ENCODE data around the gene ZNF839.

ZNF839 gene

GRCh38 chr14:102389246-102389645 lies 69.7 kb downstream of the ZNF839 start:
- no peak for DNase-seq

DNA sequence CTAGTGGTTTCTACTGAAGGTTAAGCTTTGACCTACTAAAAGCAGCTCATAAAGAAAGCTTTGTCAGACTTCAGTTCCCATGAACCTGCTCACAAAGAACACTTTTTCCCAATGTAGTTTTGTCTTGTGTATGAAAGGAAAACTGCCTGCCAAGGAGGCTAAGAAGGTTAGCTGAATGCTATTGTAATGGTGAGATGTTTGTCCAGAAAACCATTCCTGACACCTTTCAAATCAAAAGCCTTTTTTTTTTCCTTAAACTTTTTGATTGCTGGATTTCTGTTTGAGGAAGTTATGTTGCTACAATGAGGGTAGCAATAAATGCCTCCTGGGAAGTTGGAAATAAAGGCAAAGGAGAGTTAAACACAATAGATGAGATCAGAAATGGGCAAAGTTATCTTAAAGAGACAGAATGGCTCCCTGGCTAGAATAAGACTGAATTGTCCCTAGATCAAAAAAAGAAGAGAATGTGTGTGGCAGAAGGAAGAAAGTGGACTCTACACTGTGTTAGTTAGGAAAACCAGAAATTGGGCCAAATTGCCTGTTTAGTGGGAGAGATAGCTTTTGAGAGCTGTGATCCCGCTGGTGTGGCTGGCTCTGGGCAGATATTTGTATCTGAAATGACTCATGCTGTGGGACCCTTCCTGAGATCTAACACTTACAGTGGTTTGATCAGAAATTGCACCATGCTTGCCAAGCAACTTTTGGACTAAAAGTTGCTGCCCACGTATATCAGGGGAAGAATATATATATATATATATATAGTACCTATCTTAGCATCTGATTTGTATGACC lies 70.7 kb downstream of the ZNF839 start:
- DNase-seq = no peak
